Glomerular visceral epithelial cell (primary cell): ENCODE data around the gene CD226.

Source experiments
- DNase-seq: peaks from one replicate; pipeline ENCODE4 v3.0.0-alpha.2; 2016; ENCODE audit errors: extremely low spot score

CD226 gene

GRCh38 chr18:69814861-69815385 is 132.8 kb downstream of the CD226 start:
- DNase-seq: no peak

- no peak for DNase-seq
Observed at GRCh38 chr18:69813559-69813958, 134.1 kb downstream of the CD226 start.

GRCh38 chr18:69808399-69808798 is 139.3 kb downstream of the CD226 start:
- no peak for DNase-seq

- DNase-seq: no peak
Observed at GRCh38 chr18:69804776-69805501, 142.7 kb downstream of the CD226 start.
